ENCODE measurements around the gene ABCB1.
"Not testable (repeated sequence)": the region's sequence is repeated elsewhere in the genome, so short reads cannot be mapped to it uniquely, and the experiment has no call there.

Gene ABCB1

DNA sequence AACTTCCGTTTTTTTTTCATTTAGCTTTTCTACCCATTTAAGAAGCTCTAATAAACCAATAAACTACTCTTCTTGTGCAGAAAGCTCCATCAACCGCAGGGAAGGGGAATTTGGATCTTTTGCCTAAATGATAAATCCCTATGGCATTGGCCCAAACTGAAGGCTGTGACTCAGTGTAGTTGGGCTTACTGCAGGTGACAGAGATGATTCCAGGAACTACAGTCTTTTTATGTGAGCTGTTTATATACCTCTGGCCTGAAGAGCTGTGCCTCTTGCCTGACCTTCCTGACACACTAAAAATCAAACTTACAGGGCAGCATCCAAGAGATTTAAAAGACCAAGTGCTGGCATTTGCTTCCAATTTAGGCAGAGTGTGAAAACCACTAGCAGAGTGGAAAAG is 25.2 kb downstream of the ABCB1 start:
- no peak for DNase-seq (ENCODE audit: low read depth, low spot score)

- no peak for DNase-seq (ENCODE audit: low read depth, low spot score)
Measured at GRCh38 chr7:87574630-87575029, 26.1 kb downstream of the ABCB1 start.

DNA sequence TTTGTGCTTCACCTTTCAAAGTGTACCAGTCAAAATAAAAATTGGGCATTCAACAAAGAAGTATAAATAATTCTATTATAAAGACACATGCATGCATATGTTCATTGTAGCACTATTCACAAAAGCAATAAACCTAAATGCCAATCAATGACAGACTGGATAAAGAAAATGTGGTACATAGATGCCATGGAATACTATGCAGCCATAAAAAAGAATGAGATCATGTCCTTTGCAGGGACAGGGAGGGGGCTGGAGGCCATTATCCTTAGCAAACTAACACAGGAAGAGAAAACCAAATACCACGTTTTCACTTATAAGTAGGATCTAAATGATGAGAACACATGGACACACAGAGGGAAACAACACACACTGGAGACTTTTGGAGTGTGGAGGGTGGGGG is 28.2 kb downstream of the ABCB1 start:
- not testable (repeated sequence) for DNase-seq (ENCODE audit: low read depth, low spot score)

DNA sequence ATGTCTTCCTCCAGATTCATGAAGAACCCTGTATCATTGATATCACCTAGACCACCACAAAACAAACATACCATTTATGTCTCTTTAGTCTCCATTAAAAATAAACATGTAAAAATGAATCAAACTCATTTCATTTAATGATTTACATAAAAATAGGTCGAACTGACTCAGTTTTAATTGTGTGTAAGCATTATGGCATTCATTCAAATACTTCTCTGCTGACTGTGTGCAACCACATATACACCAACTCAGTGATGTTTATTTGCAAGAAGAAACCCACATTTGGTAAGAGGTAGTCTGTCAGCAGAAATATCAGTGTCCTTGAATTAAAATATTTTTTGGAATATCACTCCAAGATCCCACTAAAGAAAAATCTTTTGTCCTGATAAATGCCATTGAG is 30.5 kb downstream of the ABCB1 start:
- DNase-seq (ENCODE audit: low read depth, low spot score) = no peak

DNA sequence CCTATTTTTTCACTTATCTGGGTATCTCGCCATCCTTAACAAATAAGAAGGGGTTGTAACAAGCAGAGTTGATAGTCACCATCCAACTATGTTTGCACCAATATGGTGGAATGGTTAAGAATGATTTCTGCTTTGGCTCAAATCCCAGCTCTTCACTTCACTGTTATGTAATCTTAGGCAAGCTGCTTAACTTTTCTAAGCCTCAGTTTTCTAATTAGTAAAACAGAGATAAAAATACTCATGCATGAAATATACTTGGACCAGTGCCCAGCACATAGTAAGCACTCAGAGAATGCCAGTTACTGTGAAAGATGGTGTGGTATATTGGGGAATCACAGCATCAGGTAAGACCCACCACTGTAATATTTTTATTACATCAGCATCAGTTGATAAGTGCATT is 33.6 kb downstream of the ABCB1 start:
- DNase-seq (ENCODE audit: low read depth, low spot score) = no peak

DNA sequence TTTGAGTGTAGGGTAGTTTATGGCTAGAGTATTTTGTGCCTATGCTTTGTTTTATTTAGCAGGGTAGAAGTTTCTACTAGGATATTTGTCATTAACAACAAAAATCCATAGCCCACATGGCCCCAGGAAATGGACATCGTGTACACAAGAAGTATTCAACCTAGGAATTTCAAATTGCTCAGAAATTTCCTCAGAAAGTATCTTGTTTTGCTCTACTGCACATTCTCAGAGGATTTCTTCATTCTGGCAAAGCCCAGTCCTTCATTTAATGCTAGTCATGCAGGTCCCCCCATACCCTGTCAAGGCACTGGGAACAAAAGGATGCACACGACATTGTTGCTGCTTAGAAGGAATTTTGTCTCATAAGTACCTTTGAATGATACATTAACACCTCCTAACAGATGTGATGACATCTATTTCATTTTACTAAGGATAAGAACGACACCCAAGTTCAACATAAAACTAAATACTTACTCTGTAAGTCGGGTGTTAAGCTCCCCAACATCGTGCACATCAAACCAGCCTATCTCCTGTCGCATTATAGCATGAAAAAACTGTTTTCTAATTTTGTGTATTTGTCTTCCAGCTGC is 34.3 kb downstream of the ABCB1 start:
- no peak for DNase-seq (ENCODE audit: low read depth, low spot score)

GRCh38 chr7:87565877-87566276 is 34.8 kb downstream of the ABCB1 start:
- DNase-seq (ENCODE audit: low read depth, low spot score) = no peak

DNA sequence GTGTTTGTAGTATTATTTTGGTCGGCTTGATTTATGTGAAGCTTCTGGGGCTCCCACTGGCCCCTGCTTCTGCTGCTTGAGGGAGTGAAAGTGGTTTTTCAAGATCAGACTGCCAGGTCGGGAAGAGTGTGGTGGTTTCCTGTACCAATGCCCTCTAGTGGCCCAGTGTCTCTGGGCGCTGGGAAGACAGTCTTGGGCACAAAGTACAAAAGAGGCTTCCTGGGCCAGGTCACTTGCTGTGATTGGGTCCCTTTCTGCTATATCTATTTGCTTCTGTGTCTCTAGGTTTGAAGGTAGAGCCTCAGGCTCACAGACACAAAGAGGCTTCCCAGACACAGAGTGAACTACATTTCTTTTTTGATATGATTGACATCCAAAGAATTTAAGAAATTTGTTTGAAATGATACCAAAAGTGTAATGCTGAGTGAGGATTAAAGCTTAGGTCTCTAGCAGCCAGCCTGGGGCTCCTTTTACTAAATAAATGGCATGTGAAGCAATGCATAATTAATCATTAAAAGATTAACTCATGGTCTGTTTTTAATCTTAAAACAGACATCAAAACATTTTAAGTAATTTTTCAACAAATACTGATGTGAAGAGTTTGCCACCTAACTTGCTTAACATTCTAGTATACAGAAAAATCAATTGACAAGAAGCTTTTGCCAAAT is 36.3 kb downstream of the ABCB1 start:
- no peak for DNase-seq (ENCODE audit: low read depth, low spot score)

DNA sequence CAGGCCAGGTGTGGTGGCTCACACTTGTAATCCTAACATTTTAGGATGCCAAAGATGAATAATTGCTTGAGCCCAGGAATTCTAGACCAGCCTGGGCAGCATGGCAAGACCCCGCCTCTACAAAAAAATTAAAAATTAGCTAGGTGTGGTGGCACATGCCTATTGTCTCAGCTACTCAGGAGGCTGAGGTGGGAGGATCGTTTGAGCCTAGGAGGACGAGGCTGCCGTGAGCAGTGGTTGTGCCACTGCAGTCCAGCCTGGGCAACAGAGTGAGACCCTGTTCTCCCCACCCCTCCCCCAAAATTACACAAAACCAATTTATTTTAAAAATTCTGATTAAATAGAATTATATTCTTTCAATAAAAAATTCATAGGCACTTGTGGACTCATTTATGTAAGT is 39.0 kb downstream of the ABCB1 start:
- no peak for DNase-seq (ENCODE audit: low read depth, low spot score)

- no peak for DNase-seq (ENCODE audit: low read depth, low spot score)
Measured at GRCh38 chr7:87561102-87561501, 39.6 kb downstream of the ABCB1 start.

DNA sequence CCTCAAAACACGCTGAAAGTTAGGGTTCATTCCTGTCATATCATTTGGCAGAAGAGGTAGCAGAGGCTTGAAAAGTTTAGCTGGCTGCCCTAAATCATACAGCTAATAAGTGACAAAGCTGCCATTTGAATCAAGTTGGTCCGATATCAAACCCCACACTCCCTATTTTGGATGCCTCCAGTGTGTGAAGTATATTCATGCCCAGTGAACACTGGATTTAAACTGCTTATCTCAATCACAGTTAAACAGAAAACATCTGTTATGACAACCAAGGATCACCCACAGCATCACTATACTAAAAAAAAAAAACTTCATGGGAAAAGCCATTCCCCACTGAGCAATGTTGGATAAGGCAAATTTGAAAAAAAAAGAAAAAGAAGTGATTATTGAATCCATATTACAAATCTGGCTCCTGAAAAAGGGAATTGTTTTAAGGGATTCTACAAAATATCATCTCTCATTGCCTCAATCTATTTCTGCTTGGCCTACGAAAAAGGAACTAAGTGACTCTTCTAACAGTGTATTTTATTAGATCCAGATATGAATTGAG is 48.3 kb downstream of the ABCB1 start:
- DNase-seq (ENCODE audit: low read depth, low spot score) = no peak

DNA sequence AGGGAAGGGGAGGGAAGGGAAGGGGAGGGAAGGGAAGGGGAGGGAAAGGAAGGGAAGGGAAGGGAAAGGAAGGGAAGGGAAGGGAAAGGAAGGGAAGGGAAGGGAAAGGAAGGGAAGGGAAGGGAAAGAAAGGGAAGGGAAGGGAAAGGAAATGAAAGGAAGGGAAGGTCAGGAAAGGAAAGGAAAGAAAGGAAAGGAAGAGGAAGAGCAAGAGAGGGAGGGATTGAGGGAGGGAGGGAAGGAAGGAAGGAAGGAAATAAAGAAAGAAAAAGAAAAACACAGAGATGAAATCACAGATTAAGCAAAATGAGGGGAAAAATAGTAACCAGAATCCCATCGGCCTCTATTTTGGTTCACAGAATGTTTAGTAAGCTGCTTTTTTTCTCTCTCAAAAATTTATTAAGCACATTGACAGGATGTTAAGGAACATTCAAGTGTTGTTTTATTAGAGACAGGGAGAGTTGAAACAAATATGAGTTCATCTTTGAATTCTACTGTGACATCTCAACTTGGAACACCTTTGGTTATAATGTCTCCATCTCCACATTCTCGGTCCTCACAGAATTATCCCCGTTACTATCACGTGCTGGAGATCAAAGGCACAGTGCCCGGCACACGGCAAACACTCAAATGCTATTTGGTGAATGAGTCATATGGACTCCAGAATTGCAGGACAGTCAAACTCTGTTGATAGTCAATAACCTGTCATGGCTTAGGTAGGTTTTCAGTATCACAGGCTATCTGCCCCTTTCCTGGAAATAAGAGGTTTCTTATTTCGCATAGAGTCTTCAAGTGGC is 52.4 kb downstream of the ABCB1 start:
- DNase-seq (ENCODE audit: low read depth, low spot score) = no peak

DNA sequence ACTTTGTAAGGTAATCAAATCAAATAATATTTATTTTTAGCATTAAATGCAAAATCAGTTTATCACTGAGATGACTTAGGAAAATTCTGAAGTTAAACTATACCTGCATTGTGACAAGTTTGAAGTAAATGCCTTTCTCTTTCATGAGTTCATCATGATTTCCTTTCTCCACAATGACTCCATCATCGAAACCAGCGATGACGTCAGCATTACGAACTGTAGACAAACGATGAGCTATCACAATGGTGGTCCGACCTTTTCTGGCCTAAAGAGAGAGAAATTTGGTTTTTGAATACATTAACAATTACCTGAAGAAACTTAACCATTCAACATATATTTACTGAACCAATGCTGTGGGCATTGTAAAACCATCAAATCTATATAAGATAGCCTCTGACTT is 54.9 kb downstream of the ABCB1 start:
- no peak for DNase-seq (ENCODE audit: low read depth, low spot score)

- DNase-seq (ENCODE audit: low read depth, low spot score) = no peak
Measured at GRCh38 chr7:87543623-87544022, 57.1 kb downstream of the ABCB1 start.

DNA sequence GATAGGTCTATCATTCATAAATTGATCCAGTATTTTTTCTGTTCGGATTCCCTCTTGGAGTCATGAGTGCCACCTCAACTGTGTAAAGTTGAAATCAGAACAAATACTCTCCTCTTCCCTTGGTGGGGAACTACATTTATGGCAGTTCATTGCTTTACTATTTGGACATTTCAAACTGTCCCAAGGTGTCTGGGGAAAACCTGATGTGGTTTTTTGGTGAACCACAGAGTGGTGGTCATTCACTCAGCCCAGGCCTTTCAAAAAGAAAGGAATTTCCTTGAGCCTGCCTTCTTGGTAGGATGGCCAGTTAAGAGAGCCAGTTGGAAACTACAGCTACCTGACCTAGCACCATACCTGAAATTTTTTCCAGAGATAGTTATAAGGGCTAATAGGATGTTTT is 59.0 kb downstream of the ABCB1 start:
- DNase-seq (ENCODE audit: low read depth, low spot score) = no peak

DNA sequence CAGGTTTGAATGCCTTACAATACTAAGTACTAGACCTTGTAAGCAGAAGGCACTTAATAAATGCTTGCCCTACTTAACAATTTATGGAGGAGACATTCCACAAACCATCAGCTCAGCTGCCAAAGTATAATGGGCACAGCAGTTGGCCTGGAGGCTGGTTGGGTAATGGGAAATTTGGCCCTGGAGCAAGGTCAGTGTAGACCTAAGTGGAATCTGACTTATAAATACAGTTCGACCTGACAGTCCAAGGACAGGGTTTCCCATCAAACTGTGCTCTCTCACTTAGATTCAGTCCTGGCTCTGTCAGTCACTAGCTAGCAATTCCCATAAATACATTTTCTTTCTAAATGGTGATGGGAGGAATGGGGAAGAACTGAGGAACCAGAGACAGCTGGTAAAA is 62.6 kb downstream of the ABCB1 start:
- DNase-seq (ENCODE audit: low read depth, low spot score) = no peak

DNA sequence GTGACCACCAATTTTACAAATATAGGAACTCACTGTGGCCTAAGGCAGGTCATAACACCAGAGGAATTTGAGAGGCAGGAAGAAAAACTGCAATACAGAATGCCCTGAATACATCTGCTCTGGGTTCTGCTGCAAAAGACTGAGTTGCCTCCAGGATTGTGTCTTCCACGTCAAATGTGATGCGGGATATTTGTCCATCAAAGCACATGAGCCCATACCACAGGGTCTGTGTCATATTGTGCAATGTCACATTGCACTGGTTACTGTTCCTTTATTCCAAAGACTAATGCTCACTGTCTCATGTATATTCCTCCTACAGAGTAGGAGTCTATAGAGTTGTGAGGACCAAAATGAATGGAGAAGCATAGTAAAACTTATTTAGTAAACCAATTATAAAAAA is 66.6 kb downstream of the ABCB1 start:
- no peak for DNase-seq (ENCODE audit: low read depth, low spot score)

DNA sequence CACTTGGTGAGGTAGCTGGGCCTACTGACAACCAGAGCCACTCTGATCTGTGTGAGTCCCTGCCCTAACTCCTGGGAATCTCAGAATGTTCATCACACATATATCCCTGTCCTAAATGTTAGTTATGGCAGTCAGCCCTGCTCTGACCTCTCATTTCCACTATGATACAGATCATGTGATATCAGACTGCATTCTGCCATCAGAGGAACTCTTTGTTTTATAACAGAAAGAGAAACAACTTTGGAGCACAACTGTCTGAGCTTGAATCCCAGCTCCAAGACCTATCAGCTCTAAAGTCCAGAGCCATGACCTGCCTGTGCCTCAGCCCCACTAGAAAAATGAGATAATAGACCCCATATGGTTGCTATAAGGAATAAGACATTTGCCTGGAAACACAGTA is 70.6 kb downstream of the ABCB1 start:
- no peak for DNase-seq (ENCODE audit: low read depth, low spot score)

DNA sequence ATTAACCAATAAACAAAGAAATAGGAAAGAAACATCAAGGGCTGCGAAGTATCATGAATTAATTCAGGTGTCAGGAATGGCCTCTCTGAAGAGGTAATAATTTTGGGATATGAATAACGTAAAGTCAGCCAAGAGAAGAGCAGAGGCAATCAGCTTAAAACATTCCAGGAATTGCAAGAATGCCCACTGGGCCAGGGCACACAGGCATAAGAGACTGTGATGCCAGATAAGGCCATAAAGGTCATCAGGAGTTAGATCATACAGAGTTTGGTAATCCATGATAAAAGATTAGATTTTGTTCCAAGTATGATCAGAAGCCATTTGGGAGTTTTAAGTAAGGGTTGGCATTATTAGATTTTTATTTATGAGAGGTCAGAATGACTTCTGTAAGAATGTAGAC is 72.0 kb downstream of the ABCB1 start:
- no peak for DNase-seq (ENCODE audit: low read depth, low spot score)

DNA sequence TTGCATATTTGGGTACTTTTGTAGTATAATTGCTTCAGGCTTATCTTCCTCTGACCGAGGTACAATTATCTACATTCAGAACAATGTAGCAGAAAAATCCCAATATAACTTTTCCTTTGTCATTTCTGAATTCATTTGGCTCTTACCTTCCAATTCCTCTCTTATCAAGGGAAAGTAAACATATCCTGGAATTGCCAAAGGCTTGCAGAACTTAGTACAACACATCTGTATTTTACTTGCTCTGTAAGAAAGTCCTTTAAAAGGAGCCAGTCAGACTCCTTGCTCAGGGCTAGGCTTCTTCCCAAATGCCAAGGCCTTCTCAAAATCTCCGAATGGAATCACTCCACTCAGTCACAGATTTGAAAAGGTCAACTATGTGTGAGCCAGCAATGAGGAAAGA is 81.9 kb downstream of the ABCB1 start:
- no peak for DNase-seq (ENCODE audit: low read depth, low spot score)

DNA sequence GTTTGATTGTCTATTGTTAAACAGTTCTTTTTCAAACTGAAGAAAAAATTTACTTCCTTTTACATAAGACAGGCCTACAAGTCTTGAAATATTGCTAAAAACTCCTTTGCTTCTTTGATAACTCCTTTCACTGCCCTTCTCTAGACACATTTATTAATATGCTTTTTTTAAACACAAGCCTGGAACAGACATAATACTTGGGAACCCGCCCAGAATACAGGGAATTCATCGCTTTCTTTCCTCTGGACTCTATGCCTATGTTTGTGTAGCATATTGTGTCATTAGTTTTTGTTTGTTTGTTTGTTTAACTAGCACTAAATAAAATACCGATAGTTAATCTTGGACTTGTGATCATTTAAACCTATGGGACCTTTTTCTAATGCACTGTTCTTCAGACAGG is 82.8 kb downstream of the ABCB1 start:
- no peak for DNase-seq (ENCODE audit: low read depth, low spot score)

- DNase-seq (ENCODE audit: low read depth, low spot score) = no peak
Measured at GRCh38 chr7:87517136-87517815, 83.4 kb downstream of the ABCB1 start.
